HUES64 (cell line): ENCODE measurements around the gene OBSL1.

ENCODE experiments used
- H3K27ac ChIP-seq: 2 replicates; pipeline ENCODE4 v1.7.0; 2013; ENCODE audit warnings: low read depth, low read length, inconsistent platforms
- H3K27me3 ChIP-seq: 2 replicates; pipeline ENCODE4 v1.6.1; 2013; ENCODE audit warnings: mild to moderate bottlenecking, low read length; ENCODE audit not compliant: insufficient read depth
- H3K36me3 ChIP-seq: 2 replicates; pipeline ENCODE4 v1.6.1; 2013; ENCODE audit warnings: mild to moderate bottlenecking, low read length; ENCODE audit not compliant: insufficient read depth
- H3K4me1 ChIP-seq: 2 replicates; pipeline ENCODE4 v1.6.1; 2013; ENCODE audit warnings: mild to moderate bottlenecking, low read length, moderate library complexity; ENCODE audit not compliant: insufficient read depth
- H3K4me3 ChIP-seq: 2 replicates; pipeline ENCODE4 v1.5.1; 2013; ENCODE audit warnings: mild to moderate bottlenecking, low read length, moderate library complexity
- H3K9ac ChIP-seq: 2 replicates; pipeline ENCODE4 v1.6.1; 2013; ENCODE audit warnings: mild to moderate bottlenecking, low read depth, low read length
- H3K9me3 ChIP-seq: 2 replicates; pipeline ENCODE4 v1.6.1; 2013; ENCODE audit warnings: low read depth, low read length; ENCODE audit not compliant: insufficient read depth
- WGBS: fragments of 150-250, 120-280 bp; methylation state at CpG from one replicate; pipeline ENCODE4 v1.1.7; 2013; ENCODE audit warnings: missing lambda C conversion rate; 5-methylcytosine and 5-hydroxymethylcytosine counted together

Gene OBSL1

DNA sequence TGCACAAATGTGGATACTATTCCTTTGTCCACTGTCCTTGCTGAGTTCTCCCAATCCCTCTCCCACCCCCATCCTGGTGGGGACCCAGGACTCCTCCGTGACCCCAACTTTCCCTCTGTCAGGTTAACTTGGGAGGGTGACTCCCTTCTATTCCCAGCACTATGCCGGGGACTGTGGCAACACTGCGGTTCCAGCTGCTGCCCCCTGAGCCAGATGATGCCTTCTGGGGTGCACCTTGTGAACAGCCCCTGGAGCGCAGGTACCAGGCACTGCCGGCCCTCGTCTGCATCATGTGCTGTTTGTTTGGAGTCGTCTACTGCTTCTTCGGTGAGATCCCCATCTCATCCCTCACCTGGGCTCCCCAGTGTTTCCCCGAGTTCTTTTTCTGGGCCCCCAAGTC is 26.8 kb downstream of the OBSL1 start:
- Histone ChIP-seq H3K27ac (no peak overlapping the region), H3K36me3 (peaks cover 19% of the 10 kb centered on the region), H3K9me3 (no peaks in the 10 kb centered on the region), H3K4me3 (peak overlapping the region; percentile 89), H3K4me1 (no peaks in the 10 kb centered on the region; the same call in 1 of the 2 replicates), H3K9ac (peak overlapping the region; percentile 66; the same call in 1 of the 2 replicates), H3K27me3 (peaks cover 27% of the 10 kb centered on the region)
- 61% methylated on average over 9 of the region's 9 CpGs for WGBS

DNA sequence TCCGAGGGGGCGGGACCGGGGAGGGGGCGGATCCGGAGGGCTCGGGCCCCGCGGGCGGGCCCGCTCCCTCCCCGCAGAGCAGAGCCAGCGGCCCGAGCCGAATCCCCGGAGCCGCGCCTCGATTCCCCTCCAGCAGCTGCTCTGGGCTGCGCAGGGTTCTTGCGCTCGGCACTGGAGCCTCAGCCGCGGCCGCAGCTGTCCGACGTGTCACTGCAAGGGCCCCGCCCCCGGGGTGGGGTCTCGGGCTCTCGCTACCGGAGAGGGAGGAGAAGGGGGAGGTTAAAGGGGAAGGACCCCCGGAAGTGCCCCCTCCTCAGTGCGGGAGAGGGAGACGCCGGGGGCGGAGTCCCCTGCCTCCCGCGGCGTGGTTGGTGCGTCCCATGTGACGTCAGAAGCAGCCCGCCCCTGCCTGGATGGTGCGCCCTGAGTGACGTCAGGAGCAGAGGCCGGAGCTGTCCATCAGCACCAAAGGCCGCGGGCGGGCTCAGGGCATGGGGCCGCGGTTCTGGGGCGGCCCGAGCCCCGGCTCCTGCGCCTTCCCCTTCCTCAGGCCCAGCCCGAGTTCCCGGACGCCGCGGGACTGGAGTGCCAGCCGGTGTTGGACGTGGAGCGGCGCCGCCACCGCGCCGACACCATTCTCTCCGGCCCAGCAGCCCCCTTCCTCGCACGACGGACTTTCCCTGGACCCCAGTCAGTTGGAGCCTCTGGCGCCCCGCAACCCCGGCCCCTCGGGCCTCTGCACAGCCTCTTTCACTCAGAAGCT is 27.6 kb downstream of the OBSL1 start, which contains the start of the genes CHPF and TMEM198:
TSS of gene CHPF (minus strand) at position 214 of the 763 bp plus-strand sequence. CDS start 271 bp downstream, outside the sequence.
TSS of gene TMEM198 (plus strand) at position 433 of the 763 bp plus-strand sequence. CDS start 700 bp downstream, outside the sequence.
- H3K27me3 ChIP-seq, result peaks cover 27% of the 10 kb centered on the region
- no peaks in the 10 kb centered on the region for H3K9me3 ChIP-seq
- peak within 1 kb of the TSS; percentile 89 for H3K4me3 ChIP-seq
- peak within 1 kb of the TSS; percentile 71 for H3K9ac ChIP-seq
- under 1% methylated on average over 75 of the region's 75 CpGs for WGBS
- peak within 1 kb of the TSS; percentile 70; the same call in 1 of the 2 replicates for H3K27ac ChIP-seq
- peaks cover 2% of the 10 kb centered on the region; the same call in 1 of the 2 replicates for H3K4me1 ChIP-seq
- peaks cover 21% of the 10 kb centered on the region for H3K36me3 ChIP-seq

DNA sequence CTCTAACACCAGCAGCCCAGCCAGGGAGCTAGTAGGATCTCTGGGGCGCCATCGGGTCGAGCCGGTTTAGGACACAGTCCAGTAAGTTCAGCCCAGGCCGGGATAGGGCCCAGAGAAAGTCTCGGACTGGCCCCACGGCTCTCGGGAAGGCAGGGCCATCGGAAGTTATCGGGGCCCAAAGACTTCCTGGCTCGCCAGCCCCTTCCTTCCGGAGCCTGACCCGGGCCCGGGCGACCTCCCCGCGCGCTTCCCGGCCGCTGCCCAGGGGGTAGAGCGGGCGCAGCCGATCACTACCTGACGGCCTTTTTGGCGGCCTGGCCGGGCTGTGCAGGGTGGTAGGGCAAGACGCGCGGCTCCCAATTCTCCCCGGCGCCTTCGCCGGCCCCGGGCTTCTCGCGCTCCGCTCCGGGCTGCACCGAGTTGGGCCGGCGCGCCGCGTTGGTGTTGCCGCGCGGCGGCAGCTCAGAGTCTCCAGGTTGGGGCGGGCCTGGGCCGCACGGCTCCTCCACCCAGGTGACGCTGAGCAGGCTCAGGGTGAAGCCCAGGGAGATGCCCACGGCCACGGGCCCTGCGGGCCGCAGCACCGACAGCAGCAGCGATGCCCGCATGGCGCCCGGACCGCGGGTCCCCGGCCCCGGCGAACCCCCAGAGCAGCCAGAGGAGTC is 28.3 kb downstream of the OBSL1 start:
- WGBS, result under 1% methylated on average over 66 of the region's 66 CpGs
- peaks cover 27% of the 10 kb centered on the region for H3K27me3 ChIP-seq
- H3K9me3 ChIP-seq, result no peaks in the 10 kb centered on the region
- peak overlapping the region; percentile 89 for H3K4me3 ChIP-seq
- H3K9ac ChIP-seq, result peak overlapping the region; percentile 71
- H3K27ac ChIP-seq, result peak overlapping the region; percentile 70; the same call in 1 of the 2 replicates
- peaks cover 21% of the 10 kb centered on the region for H3K36me3 ChIP-seq
- peaks cover 9% of the 10 kb centered on the region for H3K4me1 ChIP-seq

DNA sequence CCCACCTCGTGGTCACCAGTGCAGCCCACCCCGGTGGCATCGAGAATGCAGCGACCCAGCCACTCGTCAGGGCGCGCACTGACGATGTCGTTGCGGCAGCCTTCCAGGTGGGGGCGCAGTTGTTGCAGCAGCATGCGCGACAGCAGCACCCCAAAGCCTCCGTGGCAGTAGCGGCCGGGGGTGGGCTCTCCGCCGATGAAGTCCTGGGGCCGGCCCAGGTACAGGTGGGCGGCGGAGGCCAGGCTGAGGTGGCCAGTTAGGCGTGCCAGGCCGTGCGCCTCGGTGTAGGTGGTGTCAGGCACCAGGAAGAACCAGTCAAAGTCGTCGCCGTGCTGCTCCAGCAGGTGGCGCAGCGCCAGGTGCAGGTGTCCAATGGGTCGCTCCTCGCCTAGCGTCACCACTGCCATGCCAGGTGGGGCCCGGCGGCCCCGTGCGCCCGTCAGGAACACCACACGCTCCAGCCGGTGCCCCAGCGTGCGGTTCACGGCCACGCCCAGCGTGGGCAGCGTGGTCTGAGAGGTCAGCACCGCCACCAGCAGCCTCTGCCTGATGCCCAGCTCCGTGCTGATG is 29.6 kb downstream of the OBSL1 start:
- WGBS, result 5% methylated on average over 48 of the region's 48 CpGs
- H3K27me3 ChIP-seq, result peaks cover 27% of the 10 kb centered on the region
- no peak overlapping the region for H3K27ac ChIP-seq
- no peak overlapping the region for H3K9ac ChIP-seq
- peaks cover 16% of the 10 kb centered on the region for H3K4me1 ChIP-seq
- peak overlapping the region; percentile 89 for H3K4me3 ChIP-seq
- no peaks in the 10 kb centered on the region for H3K9me3 ChIP-seq
- peaks cover 21% of the 10 kb centered on the region for H3K36me3 ChIP-seq

DNA sequence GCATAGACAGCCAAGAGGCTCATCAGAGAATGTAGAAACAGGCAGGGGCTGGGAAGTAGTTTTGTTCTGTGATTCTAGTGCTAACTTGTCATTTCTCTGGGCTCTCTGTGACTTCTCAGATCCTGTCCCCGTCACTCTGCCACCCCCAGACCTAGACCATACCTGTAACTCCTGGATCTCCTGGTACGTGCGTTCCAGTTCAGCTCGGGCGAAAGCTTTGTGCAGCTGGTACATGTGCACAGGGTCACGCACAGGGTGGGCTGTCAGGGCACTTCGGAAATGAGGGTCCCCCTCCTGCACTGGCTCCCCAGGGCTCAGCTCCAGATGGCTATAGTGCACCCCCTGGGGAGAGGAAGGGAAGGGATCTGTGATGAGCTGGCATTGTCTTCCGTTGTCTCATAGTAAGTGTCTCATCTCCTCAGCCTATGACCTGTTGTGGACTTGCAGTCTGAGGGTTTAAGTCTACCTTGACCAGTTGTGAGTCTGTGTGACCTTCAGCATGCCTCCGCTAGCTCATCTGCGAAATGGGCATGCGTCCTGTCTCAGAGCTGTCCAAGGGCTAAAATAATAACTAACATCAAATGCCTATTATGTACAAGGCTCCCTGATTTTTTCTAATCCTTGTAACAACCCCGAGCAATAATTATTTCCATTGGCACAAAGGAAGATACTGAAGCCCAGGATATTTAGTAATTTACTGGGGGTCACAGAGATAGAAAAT is 30.4 kb downstream of the OBSL1 start:
- Histone ChIP-seq H3K27ac (no peak overlapping the region), H3K4me3 (no peak overlapping the region), H3K9ac (no peak overlapping the region), H3K9me3 (no peaks in the 10 kb centered on the region), H3K36me3 (peaks cover 21% of the 10 kb centered on the region), H3K4me1 (peaks cover 16% of the 10 kb centered on the region), H3K27me3 (peaks cover 27% of the 10 kb centered on the region)
- WGBS, result 95% methylated on average over 11 of the region's 12 CpGs

DNA sequence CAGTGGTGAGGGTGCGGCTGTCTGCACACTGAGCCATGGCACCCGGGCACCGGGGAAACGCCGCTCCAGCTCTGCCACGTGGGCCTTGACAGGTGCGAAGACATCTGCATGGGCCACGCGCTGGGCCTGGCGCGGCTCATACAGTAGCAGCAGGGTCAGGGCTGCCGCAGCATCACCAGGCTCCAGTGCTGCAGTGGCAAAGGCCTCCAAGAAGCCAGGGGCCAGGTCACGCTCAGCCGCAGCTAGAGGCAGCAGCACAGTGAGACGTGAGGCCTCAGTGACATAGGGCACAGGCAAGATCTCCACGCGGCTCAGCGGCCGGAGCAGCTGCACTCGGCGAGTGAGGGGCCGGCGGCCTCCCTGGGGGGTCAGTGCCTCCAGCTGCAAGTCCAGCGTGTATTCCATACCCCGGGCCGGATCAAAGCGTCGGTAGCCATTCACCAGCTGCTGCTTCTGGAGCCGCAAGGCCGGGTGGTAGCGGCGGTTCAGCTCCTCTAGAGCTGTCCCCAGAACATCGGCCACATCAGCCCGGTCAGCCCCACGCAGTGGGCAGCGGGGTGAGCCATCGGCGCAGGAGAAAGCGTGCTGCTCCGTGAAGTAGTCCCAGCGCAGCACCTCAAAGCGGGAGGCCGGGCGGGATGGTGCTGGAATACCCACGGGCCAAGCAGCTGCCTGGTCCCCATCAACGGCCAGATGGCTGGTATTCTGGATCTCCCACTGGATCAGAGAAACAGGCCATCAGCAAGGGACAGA is 31.2 kb downstream of the OBSL1 start:
- Histone ChIP-seq H3K36me3 (peaks cover 21% of the 10 kb centered on the region), H3K4me1 (peaks cover 16% of the 10 kb centered on the region), H3K27ac (no peak overlapping the region), H3K9ac (no peak overlapping the region), H3K4me3 (no peak overlapping the region), H3K9me3 (no peaks in the 10 kb centered on the region), H3K27me3 (peaks cover 20% of the 10 kb centered on the region; the same call in 1 of the 2 replicates)
- WGBS, result 95% methylated on average over 46 of the region's 46 CpGs

DNA sequence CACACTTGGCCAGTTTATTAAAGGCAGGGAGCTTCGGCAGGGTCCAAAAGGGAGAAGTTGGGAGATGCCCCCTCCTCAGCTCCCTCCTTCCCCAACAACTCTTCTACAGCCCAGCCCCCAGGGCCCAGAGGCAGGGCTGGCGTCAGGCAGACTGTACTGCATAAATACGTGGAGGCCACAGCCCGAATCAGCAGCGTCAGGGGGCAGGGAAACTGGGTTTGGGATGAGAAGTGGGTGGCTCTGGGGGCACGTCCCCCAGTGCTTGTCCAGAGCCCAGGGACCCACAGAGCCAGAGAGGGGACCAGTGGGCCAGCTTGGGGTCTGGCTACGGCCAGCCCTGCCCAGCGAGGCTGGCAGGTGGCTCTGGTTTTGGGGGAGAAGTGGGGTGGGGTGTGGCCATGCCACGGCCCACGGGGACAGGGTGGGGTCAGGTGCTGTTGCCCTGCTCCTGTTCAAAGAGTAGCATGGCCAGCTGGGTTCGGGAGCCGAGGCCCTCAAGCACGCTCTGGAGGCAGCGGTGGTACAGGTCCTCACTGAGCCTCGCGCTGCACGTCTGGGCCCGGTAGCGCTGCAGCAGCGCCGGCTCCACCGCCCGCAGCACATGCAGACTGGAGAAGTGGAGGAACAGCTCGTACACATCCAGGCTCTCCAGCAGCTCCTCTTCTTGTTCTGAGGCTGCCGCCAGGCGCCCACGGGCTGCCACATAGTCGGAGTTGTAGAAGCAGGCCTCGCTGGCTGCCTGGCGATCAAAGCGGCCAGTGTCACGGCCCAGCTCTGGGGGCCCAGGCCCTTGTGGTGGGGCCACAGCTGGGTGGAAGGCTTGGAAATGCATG is 32.2 kb downstream of the OBSL1 start:
- peaks cover 11% of the 10 kb centered on the region; the same call in 1 of the 2 replicates for H3K27me3 ChIP-seq
- no peak overlapping the region for H3K9ac ChIP-seq
- H3K9me3 ChIP-seq, result no peaks in the 10 kb centered on the region
- peaks cover 16% of the 10 kb centered on the region for H3K4me1 ChIP-seq
- no peak overlapping the region; the same call in 1 of the 2 replicates for H3K27ac ChIP-seq
- WGBS, result 90% methylated on average over 32 of the region's 32 CpGs
- no peak overlapping the region for H3K4me3 ChIP-seq
- H3K36me3 ChIP-seq, result peaks cover 21% of the 10 kb centered on the region

DNA sequence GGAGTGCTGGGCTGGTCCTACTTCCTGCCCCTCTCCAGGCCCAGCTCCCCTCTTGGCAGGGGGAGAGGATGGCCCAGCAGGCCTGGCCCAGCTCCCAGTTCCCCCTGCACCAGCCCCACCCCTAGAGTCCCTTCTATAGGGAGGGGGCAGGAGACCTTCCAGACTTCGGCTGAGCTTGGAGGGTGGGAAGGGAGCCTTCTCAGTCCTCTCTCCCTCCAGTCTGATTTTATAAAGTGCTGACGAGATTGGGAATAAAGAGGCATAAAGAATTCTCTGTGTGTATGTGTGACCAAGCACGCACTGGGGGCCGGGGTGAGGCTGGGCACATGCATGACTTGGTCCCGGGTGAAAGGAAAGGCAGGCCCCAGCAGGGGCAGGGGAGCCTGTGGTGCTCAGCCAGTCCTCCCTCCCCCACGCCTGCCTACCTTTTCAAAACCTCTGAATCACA is 32.8 kb downstream of the OBSL1 start:
- Histone ChIP-seq H3K9me3 (no peaks in the 10 kb centered on the region), H3K4me3 (no peak overlapping the region), H3K9ac (no peak overlapping the region), H3K27ac (no peak overlapping the region; the same call in 1 of the 2 replicates), H3K36me3 (peaks cover 21% of the 10 kb centered on the region), H3K27me3 (peaks cover 10% of the 10 kb centered on the region; the same call in 1 of the 2 replicates), H3K4me1 (peaks cover 16% of the 10 kb centered on the region)
- 66% methylated on average over 6 of the region's 6 CpGs for WGBS

DNA sequence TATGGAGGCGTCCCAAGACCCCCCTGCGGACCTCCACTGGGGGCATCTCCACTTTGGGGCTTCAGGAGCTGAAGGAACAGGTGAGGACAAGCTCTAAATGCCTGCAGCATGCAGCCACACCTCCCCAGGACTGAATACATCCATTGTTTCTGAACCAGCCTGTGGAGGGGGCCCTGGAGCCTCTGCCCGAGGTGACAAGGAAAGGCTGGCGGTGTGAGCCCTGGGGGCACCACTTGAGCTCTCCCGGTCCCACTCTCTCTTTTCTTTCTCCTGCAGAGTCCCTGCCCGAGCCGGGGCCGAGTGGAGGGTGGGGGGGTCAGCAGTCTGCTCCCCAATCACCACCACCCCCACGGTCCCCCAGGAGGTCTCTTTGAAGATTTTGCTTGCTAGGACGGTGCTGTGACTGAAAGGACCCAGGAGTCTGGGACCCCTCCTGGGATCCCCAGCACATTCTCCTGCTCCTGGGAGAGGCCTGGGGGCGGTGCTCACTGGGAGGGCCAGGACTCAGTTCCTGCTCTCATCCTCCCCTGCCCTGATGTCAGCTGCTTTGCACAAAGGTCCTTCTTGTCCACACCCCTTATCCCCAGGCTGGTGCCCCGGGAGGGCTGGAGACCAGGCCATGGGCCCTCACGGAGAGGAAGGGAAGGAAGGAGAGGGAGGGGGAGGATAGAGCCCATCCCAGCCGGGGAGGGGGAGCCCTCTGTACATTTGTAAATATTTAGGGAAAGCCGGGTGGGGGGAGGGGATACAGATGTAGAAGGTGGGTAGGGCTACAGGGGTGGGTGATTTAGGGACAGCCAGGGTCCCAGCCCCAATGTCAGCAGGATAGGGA is 33.5 kb downstream of the OBSL1 start:
- WGBS, result 46% methylated on average over 13 of the region's 15 CpGs
- peaks cover 16% of the 10 kb centered on the region for H3K4me1 ChIP-seq
- peaks cover 21% of the 10 kb centered on the region for H3K36me3 ChIP-seq
- no peak overlapping the region for H3K9ac ChIP-seq
- no peak overlapping the region; the same call in 1 of the 2 replicates for H3K27ac ChIP-seq
- no peaks in the 10 kb centered on the region for H3K9me3 ChIP-seq
- peaks cover 10% of the 10 kb centered on the region; the same call in 1 of the 2 replicates for H3K27me3 ChIP-seq
- H3K4me3 ChIP-seq, result no peak overlapping the region
